Measurements from ENCODE around the gene NPC1L1. TPM values are rescaled to one million over a fixed set of nuclear protein-coding genes. Genes with fewer than 3 reads are reported as not detected.

NPC1L1 gene
- total and polyA plus RNA-seq, 2 of the 13 experiments (the other 11 are each of a cell fraction or from before 2014, with no cell fraction given), result 4.8 to 14.5 TPM

GRCh38 chr7:44490351-44491200 is 50.6 kb downstream of the NPC1L1 start, which contains the start of gene NUDCD3 (continued):
- TF ChIP-seq, protein P1, sequence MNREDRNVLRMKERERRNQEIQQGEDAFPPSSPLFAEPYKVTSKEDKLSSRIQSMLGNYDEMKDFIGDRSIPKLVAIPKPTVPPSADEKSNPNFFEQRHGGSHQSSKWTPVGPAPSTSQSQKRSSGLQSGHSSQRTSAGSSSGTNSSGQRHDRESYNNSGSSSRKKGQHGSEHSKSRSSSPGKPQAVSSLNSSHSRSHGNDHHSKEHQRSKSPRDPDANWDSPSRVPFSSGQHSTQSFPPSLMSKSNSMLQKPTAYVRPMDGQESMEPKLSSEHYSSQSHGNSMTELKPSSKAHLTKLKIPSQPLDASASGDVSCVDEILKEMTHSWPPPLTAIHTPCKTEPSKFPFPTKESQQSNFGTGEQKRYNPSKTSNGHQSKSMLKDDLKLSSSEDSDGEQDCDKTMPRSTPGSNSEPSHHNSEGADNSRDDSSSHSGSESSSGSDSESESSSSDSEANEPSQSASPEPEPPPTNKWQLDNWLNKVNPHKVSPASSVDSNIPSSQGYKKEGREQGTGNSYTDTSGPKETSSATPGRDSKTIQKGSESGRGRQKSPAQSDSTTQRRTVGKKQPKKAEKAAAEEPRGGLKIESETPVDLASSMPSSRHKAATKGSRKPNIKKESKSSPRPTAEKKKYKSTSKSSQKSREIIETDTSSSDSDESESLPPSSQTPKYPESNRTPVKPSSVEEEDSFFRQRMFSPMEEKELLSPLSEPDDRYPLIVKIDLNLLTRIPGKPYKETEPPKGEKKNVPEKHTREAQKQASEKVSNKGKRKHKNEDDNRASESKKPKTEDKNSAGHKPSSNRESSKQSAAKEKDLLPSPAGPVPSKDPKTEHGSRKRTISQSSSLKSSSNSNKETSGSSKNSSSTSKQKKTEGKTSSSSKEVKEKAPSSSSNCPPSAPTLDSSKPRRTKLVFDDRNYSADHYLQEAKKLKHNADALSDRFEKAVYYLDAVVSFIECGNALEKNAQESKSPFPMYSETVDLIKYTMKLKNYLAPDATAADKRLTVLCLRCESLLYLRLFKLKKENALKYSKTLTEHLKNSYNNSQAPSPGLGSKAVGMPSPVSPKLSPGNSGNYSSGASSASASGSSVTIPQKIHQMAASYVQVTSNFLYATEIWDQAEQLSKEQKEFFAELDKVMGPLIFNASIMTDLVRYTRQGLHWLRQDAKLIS (CRISPR knock-in tag; IDR thresholded peaks at IDR 0.05), result no peak
- TF ChIP-seq ZKSCAN8 (CRISPR knock-in tag; IDR thresholded peaks at IDR 0.05; ENCODE audit: borderline replicate concordance), result no peak
- TF ChIP-seq PAX8 (CRISPR knock-in tag; IDR thresholded peaks at IDR 0.05; ENCODE audit: borderline replicate concordance), result no peak; the same call in 1 of the 2 replicates
- peak; percentile 22; the same call in 1 of the 2 replicates for TF ChIP-seq ZNF451 (CRISPR knock-in tag; IDR thresholded peaks at IDR 0.05)
- TF ChIP-seq, protein P2, sequence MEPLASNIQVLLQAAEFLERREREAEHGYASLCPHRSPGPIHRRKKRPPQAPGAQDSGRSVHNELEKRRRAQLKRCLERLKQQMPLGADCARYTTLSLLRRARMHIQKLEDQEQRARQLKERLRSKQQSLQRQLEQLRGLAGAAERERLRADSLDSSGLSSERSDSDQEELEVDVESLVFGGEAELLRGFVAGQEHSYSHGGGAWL (CRISPR knock-in tag; IDR thresholded peaks at IDR 0.05), result peak; percentile 47; the same call in 1 of the 2 replicates
- TF ChIP-seq MTA1 (CRISPR knock-in tag; IDR thresholded peaks at IDR 0.05; ENCODE audit: borderline replicate concordance), result peak; percentile 22; the same call in 1 of the 2 replicates
- no peak for TF ChIP-seq RORA (CRISPR knock-in tag; IDR thresholded peaks at IDR 0.05)
- TF ChIP-seq ZSCAN21 (CRISPR knock-in tag; IDR thresholded peaks at IDR 0.05; ENCODE audit: borderline replicate concordance), result peak; percentile 92
- TF ChIP-seq SAP130 (CRISPR knock-in tag; IDR thresholded peaks at IDR 0.05; ENCODE audit: low read depth), result peak; percentile 91
- 0 out of 2 replicates have a peak, but pooled peaks have one; percentile 14 for TF ChIP-seq ZNF572 (CRISPR knock-in tag; IDR thresholded peaks at IDR 0.05)
- TF ChIP-seq, protein P3, sequence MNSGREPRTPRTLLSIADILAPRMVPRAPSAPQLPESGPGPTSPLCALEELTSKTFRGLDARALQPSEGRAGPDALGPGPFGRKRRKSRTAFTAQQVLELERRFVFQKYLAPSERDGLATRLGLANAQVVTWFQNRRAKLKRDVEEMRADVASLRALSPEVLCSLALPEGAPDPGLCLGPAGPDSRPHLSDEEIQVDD (CRISPR knock-in tag; IDR thresholded peaks at IDR 0.05; ENCODE audit: borderline replicate concordance), result no peak
- no peak for TF ChIP-seq ZNF510 (CRISPR knock-in tag; IDR thresholded peaks at IDR 0.05; ENCODE audit: low read depth)
- TF ChIP-seq ZNF343 (CRISPR knock-in tag; IDR thresholded peaks at IDR 0.05), result no peak; the same call in 1 of the 2 replicates
- TF ChIP-seq MED1 (CRISPR knock-in tag; IDR thresholded peaks at IDR 0.05), result peak; percentile 44; the same call in 1 of the 2 replicates
- no peak; the same call in 1 of the 2 replicates for TF ChIP-seq ZBTB7B (CRISPR knock-in tag; IDR thresholded peaks at IDR 0.05)
- TF ChIP-seq HOXA9 (CRISPR knock-in tag; IDR thresholded peaks at IDR 0.05; ENCODE audit: borderline replicate concordance), result 0 out of 2 replicates have a peak, but pooled peaks have one; percentile 32
- TF ChIP-seq PHF5A (CRISPR knock-in tag; IDR thresholded peaks at IDR 0.05; ENCODE audit: low read depth, unreplicated experiment), result no peak
- TF ChIP-seq TMF1 (CRISPR knock-in tag; IDR thresholded peaks at IDR 0.05; ENCODE audit: low read depth), result no peak
- TF ChIP-seq ZSCAN31 (CRISPR knock-in tag; IDR thresholded peaks at IDR 0.05; ENCODE audit: low read depth), result peak; percentile 84; the same call in 1 of the 2 replicates
- peak; percentile 67; the same call in 1 of the 2 replicates for TF ChIP-seq ZNF616 (CRISPR knock-in tag; IDR thresholded peaks at IDR 0.05; ENCODE audit: low read depth)
- TF ChIP-seq ZFP1 (CRISPR knock-in tag; IDR thresholded peaks at IDR 0.05), result no peak

Data from HepG2 (cell line).